IMR-90 (cell line): ENCODE data around the gene CPT1A.

Experiments used
- MXI1 ChIP-seq: IDR thresholded peaks from 2 replicates; pipeline ENCODE4 v1.6.1; 2012; ENCODE audit warnings: low read depth, mild to moderate bottlenecking, low read length, moderate library complexity, borderline replicate concordance
- POLR2A ChIP-seq: IDR thresholded peaks from 2 replicates; pipeline ENCODE4 v1.6.1; 2012; ENCODE audit warnings: mild to moderate bottlenecking, low read depth, low read length
- RFX5 ChIP-seq: IDR thresholded peaks from 2 replicates; pipeline ENCODE4 v1.8.0; 2012; ENCODE audit warnings: low read depth, mild to moderate bottlenecking, low read length, moderate library complexity
- SMC3 ChIP-seq: fragments of 150-350 bp; IDR thresholded peaks from 2 replicates; pipeline ENCODE4 v1.6.1; 2016; ENCODE audit warnings: low read depth, mild to moderate bottlenecking, antibody characterized with exemption, low read length, moderate library complexity
- TF ChIP-seq, protein P1 (sequence below): conservative IDR thresholded peaks from 2 replicates; pipeline ENCODE4 v1.5.1; 2012; ENCODE audit warnings: mild to moderate bottlenecking, low read depth, low read length, improper control_type of control experiment
- TF ChIP-seq, protein P2 (sequence below): fragments of 150-350 bp; IDR thresholded peaks from 2 replicates; pipeline ENCODE4 v1.6.1; 2017; ENCODE audit warnings: mild to moderate bottlenecking, antibody characterized with exemption, low read length, low read depth

GRCh38 chr11:68707527-68707926 lies 134.2 kb downstream of the CPT1A start:
- no peak for TF ChIP-seq MXI1
- TF ChIP-seq SMC3 = no peak
- TF ChIP-seq RFX5 = no peak
- TF ChIP-seq, protein P1, sequence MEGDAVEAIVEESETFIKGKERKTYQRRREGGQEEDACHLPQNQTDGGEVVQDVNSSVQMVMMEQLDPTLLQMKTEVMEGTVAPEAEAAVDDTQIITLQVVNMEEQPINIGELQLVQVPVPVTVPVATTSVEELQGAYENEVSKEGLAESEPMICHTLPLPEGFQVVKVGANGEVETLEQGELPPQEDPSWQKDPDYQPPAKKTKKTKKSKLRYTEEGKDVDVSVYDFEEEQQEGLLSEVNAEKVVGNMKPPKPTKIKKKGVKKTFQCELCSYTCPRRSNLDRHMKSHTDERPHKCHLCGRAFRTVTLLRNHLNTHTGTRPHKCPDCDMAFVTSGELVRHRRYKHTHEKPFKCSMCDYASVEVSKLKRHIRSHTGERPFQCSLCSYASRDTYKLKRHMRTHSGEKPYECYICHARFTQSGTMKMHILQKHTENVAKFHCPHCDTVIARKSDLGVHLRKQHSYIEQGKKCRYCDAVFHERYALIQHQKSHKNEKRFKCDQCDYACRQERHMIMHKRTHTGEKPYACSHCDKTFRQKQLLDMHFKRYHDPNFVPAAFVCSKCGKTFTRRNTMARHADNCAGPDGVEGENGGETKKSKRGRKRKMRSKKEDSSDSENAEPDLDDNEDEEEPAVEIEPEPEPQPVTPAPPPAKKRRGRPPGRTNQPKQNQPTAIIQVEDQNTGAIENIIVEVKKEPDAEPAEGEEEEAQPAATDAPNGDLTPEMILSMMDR = no peak
- TF ChIP-seq POLR2A = no peak
- TF ChIP-seq, protein P2, sequence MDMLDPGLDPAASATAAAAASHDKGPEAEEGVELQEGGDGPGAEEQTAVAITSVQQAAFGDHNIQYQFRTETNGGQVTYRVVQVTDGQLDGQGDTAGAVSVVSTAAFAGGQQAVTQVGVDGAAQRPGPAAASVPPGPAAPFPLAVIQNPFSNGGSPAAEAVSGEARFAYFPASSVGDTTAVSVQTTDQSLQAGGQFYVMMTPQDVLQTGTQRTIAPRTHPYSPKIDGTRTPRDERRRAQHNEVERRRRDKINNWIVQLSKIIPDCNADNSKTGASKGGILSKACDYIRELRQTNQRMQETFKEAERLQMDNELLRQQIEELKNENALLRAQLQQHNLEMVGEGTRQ = no peak
